ENCODE measurements around the gene IDH3A.
"Not testable (repeated sequence)": the region's sequence is repeated elsewhere in the genome, so short reads cannot be mapped to it uniquely, and the experiment has no call there.

IDH3A gene

GRCh38 chr15:78129077-78129750 lies 19.9 kb upstream of the IDH3A start:
- DNase-seq (ENCODE audit: low read depth): no peak

- DNase-seq (ENCODE audit: low read depth): no peak
These were observed 19.3 kb upstream of the IDH3A start for GRCh38 chr15:78129751-78130287.

- DNase-seq (ENCODE audit: low read depth): no peak
These were observed 18.5 kb upstream of the IDH3A start for GRCh38 chr15:78130466-78131294.

GRCh38 chr15:78131295-78132061 lies 17.7 kb upstream of the IDH3A start, which contains the start of gene CIB2:
Gene CIB2, minus strand, starts transcription at chr15:78131445. Its CDS starts 230 bp downstream, at chr15:78131215.
- DNase-seq (ENCODE audit: low read depth): peak; percentile 51

- no peak for DNase-seq (ENCODE audit: low read depth)
These were observed 15.4 kb upstream of the IDH3A start for GRCh38 chr15:78133801-78134200.

- no peak for DNase-seq (ENCODE audit: low read depth)
These were observed 9.6 kb upstream of the IDH3A start for GRCh38 chr15:78139578-78139977.

- no peak for DNase-seq (ENCODE audit: low read depth)
These were observed 8.9 kb upstream of the IDH3A start for GRCh38 chr15:78140292-78140691.

- DNase-seq (ENCODE audit: low read depth): no peak
These were observed 6.8 kb upstream of the IDH3A start for GRCh38 chr15:78142332-78142731.

GRCh38 chr15:78146425-78147154 lies 2.6 kb upstream of the IDH3A start:
- no peak for DNase-seq (ENCODE audit: low read depth)

GRCh38 chr15:78147566-78147965 lies 1.6 kb upstream of the IDH3A start:
- DNase-seq (ENCODE audit: low read depth): no peak

- no peak for DNase-seq (ENCODE audit: low read depth)
These were observed 632 bp upstream of the IDH3A start for GRCh38 chr15:78148392-78149067.

- DNase-seq (ENCODE audit: low read depth): no peak
These were observed 916 bp downstream of the IDH3A start for GRCh38 chr15:78149805-78150751.

- DNase-seq (ENCODE audit: low read depth): not testable (repeated sequence)
These were observed 1.9 kb downstream of the IDH3A start for GRCh38 chr15:78151075-78151474.

- DNase-seq (ENCODE audit: low read depth): no peak
These were observed 5.8 kb downstream of the IDH3A start for GRCh38 chr15:78154955-78155354.

- DNase-seq (ENCODE audit: low read depth): no peak
These were observed 6.3 kb downstream of the IDH3A start for GRCh38 chr15:78155355-78155939.

- no peak for DNase-seq (ENCODE audit: low read depth)
These were observed 7.5 kb downstream of the IDH3A start for GRCh38 chr15:78156653-78157052.

GRCh38 chr15:78157203-78157602 lies 8.0 kb downstream of the IDH3A start:
- DNase-seq (ENCODE audit: low read depth): no peak

GRCh38 chr15:78159395-78159794 lies 10.2 kb downstream of the IDH3A start:
- DNase-seq (ENCODE audit: low read depth): no peak

GRCh38 chr15:78162038-78162437 lies 12.9 kb downstream of the IDH3A start:
- DNase-seq (ENCODE audit: low read depth): no peak

- no peak for DNase-seq (ENCODE audit: low read depth)
These were observed 14.8 kb downstream of the IDH3A start for GRCh38 chr15:78164010-78164409.
